Muscle layer of duodenum (tissue), 2 donors: ENCODE data around the gene GPR4.

Source experiments
- H3K27ac ChIP-seq: one replicate; pipeline ENCODE4 v1.7.0; 2013; ENCODE audit warnings: mild to moderate bottlenecking, low read length
- H3K27me3 ChIP-seq: one replicate; pipeline ENCODE4 v1.7.0; 2013; ENCODE audit warnings: low read depth, mild to moderate bottlenecking, control low read depth, low read length
- H3K36me3 ChIP-seq, 2 donors: one replicate each; pipeline ENCODE4 v1.7.0; 2013; ENCODE audit warnings: low read length in 2 of 2, control low read depth in 1 of 2, mild to moderate bottlenecking in 1 of 2; ENCODE audit not compliant: insufficient read depth in 2 of 2, control insufficient read depth in 1 of 2
- H3K4me1 ChIP-seq, 2 donors: one replicate each; pipeline ENCODE4 v1.7.0; 2013; ENCODE audit warnings: low read length in 2 of 2, mild to moderate bottlenecking in 2 of 2, control low read depth in 1 of 2, moderate library complexity in 1 of 2; ENCODE audit not compliant: insufficient read depth in 2 of 2, control insufficient read depth in 1 of 2
- H3K4me3 ChIP-seq, 2 donors: one replicate each; pipeline ENCODE4 v1.7.0; 2013; ENCODE audit warnings: low read length in 2 of 2, low read depth in 1 of 2, mild to moderate bottlenecking in 1 of 2
- H3K9me3 ChIP-seq, 2 donors: one replicate each; pipeline ENCODE4 v1.7.0; 2013; ENCODE audit warnings: low read length in 2 of 2, control low read depth in 1 of 2, mild to moderate bottlenecking in 1 of 2; ENCODE audit not compliant: control insufficient read depth in 1 of 2
- donor health status: healthy.

Gene GPR4

GRCh38 chr19:45560686-45561085 is 41.3 kb downstream of the GPR4 start:
- H3K9me3 ChIP-seq, result no peaks in the 10 kb centered on the region
- no peaks in the 10 kb centered on the region for H3K36me3 ChIP-seq
- H3K4me1 ChIP-seq, result no peaks in the 10 kb centered on the region
- no peaks in the 10 kb centered on the region for H3K27me3 ChIP-seq
- no peak overlapping the region for H3K4me3 ChIP-seq
- H3K27ac ChIP-seq, result no peak overlapping the region

GRCh38 chr19:45560038-45560437 is 42.0 kb downstream of the GPR4 start:
- H3K4me1 ChIP-seq, result no peaks in the 10 kb centered on the region
- H3K27me3 ChIP-seq, result no peaks in the 10 kb centered on the region
- H3K27ac ChIP-seq, result no peak overlapping the region
- no peak overlapping the region for H3K4me3 ChIP-seq
- H3K36me3 ChIP-seq, result no peaks in the 10 kb centered on the region
- no peaks in the 10 kb centered on the region for H3K9me3 ChIP-seq

DNA sequence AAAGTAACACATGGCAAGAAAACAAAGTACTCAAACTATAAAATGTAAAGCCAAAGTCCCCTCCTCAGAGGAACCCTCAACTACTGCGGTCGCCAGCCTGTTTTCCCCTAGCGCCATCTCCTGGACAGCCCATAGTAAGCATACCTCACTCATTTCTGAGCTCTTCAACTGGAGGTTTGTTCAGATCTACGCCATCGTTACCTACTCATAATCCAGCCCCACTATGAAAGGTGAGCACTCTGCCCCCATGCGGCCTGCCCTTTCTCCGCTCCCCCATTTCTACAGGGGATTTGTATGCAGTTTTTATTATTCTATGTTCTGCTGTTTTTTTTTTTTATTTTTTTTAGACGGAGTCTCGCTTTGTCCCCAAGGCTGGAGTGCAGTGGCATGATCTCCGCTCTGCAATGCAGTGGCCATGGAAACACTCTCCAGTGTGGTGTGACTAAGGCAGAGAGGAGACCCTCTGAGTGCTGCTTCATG is 43.6 kb downstream of the GPR4 start:
- no peaks in the 10 kb centered on the region for H3K4me1 ChIP-seq
- peaks cover 0 to 8% of the 10 kb centered on the region in 2 donors for H3K36me3 ChIP-seq
- H3K27ac ChIP-seq, result no peak overlapping the region
- H3K4me3 ChIP-seq, result no peak overlapping the region
- no peaks in the 10 kb centered on the region for H3K9me3 ChIP-seq
- H3K27me3 ChIP-seq, result no peaks in the 10 kb centered on the region

DNA sequence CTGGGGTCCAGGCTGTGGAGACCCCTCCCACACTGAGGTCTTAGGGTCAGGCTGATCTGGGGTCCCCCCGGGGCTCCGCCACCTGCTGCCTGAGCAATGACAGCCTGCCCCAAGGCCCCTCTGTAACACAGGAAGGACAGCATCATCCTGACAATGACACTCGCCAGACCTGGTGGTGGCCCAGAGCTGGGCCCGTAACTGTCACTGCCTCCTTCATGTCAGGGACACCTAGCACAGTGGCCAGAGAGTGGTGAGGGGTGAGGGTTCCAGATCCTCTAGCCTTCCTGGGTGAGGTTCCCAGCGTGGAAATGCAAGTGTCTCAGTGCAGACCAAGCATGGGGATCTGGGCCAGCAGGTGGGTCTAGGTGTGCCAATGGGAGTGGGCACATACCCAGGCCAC is 45.2 kb downstream of the GPR4 start:
- Histone ChIP-seq H3K4me3 (no peak overlapping the region), H3K27me3 (no peaks in the 10 kb centered on the region), H3K9me3 (no peaks in the 10 kb centered on the region), H3K36me3 (peaks cover 0 to 13% of the 10 kb centered on the region in 2 donors), H3K4me1 (no peaks in the 10 kb centered on the region), H3K27ac (no peak overlapping the region)

DNA sequence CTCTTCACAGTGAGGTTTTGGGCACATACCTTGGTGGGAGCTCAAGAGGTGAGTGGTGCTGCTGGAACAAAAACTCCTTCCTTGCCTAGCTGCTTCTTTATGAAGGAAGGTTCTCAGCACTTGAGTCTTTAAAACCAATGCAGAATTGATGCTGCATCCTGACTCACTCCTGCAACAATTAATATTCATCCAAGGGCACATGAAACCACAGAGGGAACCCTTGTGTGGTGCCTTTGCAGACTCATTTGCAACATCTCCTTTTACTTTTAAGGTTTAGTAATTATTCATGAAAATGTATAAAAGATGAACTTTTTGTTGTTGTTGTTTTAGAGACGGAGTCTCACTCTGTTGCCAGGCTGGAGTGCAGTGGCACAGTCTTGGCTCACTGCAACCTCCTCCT is 47.5 kb downstream of the GPR4 start:
- H3K9me3 ChIP-seq, result no peaks in the 10 kb centered on the region
- H3K36me3 ChIP-seq, result peaks cover 0 to 13% of the 10 kb centered on the region in 2 donors
- no peaks in the 10 kb centered on the region for H3K27me3 ChIP-seq

DNA sequence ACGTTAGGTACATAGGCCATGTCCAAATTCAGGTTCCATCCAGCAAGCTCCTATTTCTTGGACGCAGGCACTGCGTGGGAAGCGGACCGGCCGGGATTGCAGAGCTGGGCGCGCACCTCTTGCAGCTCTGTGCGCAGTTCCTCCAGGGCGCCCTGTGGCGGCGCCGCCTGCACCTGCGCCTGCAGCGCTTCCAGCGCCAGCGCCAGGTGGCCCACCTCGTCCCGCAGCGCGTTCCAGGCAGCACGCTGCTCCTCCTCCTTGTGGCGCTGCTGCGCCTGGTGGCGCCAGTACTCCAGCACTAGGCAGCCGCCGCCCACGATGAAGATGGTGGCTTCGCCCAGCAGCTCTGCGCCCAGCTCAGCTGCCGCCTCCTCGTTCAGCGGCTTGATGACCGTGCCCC is 48.5 kb downstream of the GPR4 start:
- Histone ChIP-seq H3K4me3 (no peak overlapping the region), H3K27ac (no peak overlapping the region), H3K9me3 (no peaks in the 10 kb centered on the region), H3K27me3 (no peaks in the 10 kb centered on the region), H3K4me1 (no peaks in the 10 kb centered on the region), H3K36me3 (peaks cover 0 to 13% of the 10 kb centered on the region in 2 donors)

More for the DNA sequence above, 47.5 kb downstream of the GPR4 start:
- H3K27ac ChIP-seq, result no peak overlapping the region
- no peaks in the 10 kb centered on the region for H3K4me1 ChIP-seq
- no peak overlapping the region for H3K4me3 ChIP-seq

DNA sequence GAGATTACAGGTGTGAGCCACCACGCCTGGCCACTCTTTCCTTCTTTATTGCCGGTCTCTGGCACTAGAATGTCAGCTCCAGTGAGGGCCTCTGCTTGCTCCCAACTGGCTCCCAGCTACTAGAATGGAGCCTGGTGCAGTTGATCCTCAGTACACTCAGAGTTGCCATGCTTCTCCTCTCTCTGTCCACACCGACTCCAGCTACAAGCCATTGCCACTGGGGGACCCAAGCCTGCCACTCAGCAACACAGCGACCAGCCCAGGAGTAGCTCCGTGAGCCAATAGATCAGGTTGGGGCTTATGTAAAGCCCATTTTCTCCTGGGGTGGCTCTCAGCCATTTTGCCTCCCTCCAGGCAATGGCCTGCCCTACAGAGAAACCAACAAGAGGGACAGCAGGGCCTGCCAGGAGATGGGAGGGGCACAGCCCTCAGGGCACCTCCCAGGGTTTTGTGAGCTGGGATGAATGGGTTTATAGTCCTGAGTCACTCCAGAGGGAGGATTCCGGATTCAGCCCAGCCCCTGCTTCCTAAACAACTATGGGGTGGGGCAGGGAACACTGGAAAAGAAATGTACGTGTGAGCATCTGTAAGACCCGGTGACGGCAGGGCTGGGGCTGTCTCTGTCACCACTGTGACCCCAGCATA is 53.9 kb downstream of the GPR4 start:
- Histone ChIP-seq H3K36me3 (peaks cover 0 to 2% of the 10 kb centered on the region in 2 donors), H3K9me3 (no peaks in the 10 kb centered on the region), H3K4me1 (no peaks in the 10 kb centered on the region), H3K27ac (no peak overlapping the region), H3K4me3 (no peak overlapping the region), H3K27me3 (no peaks in the 10 kb centered on the region)

DNA sequence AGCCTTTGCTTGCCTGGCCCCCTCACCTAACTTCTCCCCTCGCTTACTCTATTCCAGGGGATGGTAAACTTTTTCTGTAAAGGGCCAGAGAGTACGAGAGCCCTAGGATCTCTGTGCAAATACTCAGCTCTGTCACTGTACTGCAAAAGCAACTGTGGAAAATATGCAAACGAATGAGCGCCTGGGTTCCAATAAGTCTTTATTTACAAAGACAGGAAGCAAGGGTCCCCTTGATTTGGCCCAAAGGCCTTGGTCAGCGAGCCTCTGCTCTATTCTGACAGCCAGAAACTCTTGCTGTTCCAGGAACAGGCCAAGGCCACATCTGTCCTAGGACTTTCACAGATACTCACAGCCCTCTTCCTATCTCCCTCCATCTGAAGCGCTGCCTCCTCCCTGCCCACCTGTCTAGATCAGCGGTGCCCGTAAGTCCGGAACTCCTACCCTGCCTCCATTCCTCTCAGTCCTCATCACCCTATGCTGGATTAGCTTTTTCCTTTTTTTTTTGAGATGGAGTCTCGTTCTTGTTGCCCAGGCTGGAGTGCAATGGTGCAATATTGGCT is 54.7 kb downstream of the GPR4 start:
- Histone ChIP-seq H3K9me3 (no peaks in the 10 kb centered on the region), H3K27me3 (no peaks in the 10 kb centered on the region), H3K4me3 (no peak overlapping the region), H3K27ac (no peak overlapping the region), H3K4me1 (no peaks in the 10 kb centered on the region), H3K36me3 (no peaks in the 10 kb centered on the region)

DNA sequence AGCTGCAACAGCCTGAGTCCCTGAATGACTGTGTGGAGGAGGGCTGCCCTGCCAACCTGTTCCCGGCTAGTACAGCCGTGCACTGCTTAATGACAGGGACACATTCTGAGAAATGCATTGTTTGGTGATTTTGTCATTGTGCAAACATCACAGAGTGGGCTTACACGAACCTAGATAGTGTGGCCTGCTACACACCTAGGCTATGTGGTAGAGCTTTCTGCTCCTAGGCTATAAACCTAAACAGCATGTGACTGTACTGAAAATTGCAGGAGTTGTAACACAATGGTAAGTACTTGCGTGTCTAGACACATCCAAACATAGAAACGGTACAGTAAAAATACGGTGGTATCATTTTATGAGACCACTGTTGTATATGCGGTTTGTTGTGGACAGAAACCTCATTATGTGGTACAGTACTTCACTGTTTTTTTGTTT is 59.8 kb downstream of the GPR4 start:
- Histone ChIP-seq H3K27ac (no peak overlapping the region), H3K27me3 (no peaks in the 10 kb centered on the region)

More for the DNA sequence above, 59.8 kb downstream of the GPR4 start:
- Histone ChIP-seq H3K4me1 (no peaks in the 10 kb centered on the region), H3K36me3 (no peaks in the 10 kb centered on the region), H3K9me3 (no peaks in the 10 kb centered on the region), H3K4me3 (no peak overlapping the region)
